ENCODE measurements around the gene L1TD1. TPM values are rescaled to one million over a fixed set of nuclear protein-coding genes. Genes with fewer than 3 reads are reported as not detected.
"Not testable (repeated sequence)": the region's sequence is repeated elsewhere in the genome, so short reads cannot be mapped to it uniquely, and the experiment has no call there.

Gene L1TD1
- total RNA-seq, 1 experiment from 2014 or later: not detected

DNA sequence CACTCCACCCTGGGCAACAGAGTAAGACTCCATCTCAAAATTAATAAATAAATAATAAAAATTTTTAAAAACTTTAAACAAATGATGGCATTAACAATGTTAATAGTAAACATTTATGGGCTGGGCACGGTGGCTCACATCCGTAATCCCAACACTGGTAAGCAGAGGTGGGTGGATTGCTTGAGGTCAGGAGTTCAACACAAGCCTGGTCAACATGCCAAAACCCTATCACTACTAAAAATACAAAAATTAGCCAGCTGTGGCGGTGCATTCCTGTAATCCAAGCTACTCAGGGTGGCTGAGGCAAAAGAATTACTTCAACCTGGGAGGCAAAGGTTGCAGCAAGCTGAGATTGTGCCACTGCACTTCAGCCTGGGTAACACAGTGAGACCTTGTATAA is 9.0 kb upstream of the L1TD1 start:
- Histone ChIP-seq H3K36me3 (no peaks in the 10 kb centered on the region), H3K27me3 (no peaks in the 10 kb centered on the region), H3K4me3 (no peak overlapping the region), H3K9me3 (no peaks in the 10 kb centered on the region)
- DNase-seq: no peak

DNA sequence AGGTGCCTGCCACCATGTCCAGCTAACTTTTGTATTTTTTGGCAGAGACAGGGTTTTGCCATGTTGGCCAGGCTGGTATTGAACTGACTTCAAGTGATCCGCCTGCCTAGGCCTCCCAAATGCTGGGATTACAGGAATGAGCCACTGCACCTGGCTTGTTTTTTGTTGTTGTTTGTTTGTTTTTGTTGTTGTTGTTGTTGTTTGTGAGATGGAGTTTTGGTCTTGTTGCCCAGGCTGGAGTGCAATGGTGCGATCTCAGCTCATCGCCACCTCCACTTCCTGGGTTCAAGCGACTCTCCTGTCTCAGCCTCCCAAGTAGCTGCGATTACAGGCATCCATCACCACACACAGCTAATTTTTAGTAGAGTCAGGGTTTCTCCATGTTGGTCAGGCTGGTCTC is 7.1 kb upstream of the L1TD1 start:
- H3K4me3 ChIP-seq: no peak overlapping the region
- no peak for DNase-seq
- H3K36me3 ChIP-seq: no peaks in the 10 kb centered on the region
- H3K27me3 ChIP-seq: no peaks in the 10 kb centered on the region
- no peaks in the 10 kb centered on the region for H3K9me3 ChIP-seq

DNA sequence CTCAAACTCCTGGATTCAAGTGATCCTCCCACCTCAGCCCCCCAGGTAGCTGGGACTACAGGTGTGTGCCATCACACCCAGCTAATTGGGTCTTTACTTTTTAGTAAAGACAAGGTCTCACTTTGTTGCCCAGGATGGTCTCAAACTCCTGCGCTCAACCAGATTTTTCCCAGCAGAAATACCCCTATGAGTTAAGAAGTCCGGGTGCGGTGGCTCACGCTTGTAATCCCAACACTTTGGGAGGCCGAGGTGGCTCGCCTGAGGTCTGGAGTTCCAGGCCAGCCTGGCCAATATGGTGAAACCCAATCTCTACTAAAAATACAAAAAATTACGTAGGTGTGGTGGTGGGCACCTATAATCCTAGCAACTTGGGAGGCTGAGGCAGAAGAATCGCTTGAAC is 6.5 kb upstream of the L1TD1 start:
- Histone ChIP-seq H3K36me3 (no peaks in the 10 kb centered on the region), H3K4me3 (no peak overlapping the region), H3K9me3 (no peaks in the 10 kb centered on the region), H3K27me3 (no peaks in the 10 kb centered on the region)
- no peak for DNase-seq

DNA sequence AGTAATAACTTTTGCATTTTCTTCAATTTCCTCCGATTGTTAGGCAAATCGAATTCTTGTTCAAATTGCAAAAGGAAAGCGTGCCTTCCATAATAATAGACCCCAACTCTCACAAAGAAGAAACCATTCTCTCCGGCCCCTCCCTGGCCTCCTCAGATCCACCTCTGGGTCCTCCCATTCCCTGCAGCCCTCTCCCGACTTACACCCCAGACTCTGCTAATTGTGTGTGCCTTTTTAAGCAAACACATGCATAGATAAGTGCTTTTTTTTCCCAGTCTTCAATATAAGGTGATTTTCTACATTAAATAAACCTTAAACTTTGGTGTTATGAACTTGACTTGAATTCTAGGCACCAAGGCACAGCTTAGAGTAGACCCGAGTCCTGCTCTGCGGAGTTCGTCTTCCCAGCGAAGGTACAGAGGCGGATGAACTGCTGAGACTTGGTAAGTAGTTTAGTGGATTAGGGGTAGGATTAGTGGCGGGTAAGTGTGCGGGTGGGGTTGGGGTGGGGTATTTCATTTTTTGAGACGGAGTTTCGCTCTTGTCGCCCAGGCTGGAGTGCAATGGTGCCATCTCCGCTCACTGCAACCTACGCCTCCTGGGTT is 1.5 kb downstream of the L1TD1 start:
- Histone ChIP-seq H3K36me3 (no peaks in the 10 kb centered on the region), H3K4me3 (no peak overlapping the region), H3K27me3 (no peaks in the 10 kb centered on the region), H3K9me3 (no peaks in the 10 kb centered on the region)
- DNase-seq: no peak

DNA sequence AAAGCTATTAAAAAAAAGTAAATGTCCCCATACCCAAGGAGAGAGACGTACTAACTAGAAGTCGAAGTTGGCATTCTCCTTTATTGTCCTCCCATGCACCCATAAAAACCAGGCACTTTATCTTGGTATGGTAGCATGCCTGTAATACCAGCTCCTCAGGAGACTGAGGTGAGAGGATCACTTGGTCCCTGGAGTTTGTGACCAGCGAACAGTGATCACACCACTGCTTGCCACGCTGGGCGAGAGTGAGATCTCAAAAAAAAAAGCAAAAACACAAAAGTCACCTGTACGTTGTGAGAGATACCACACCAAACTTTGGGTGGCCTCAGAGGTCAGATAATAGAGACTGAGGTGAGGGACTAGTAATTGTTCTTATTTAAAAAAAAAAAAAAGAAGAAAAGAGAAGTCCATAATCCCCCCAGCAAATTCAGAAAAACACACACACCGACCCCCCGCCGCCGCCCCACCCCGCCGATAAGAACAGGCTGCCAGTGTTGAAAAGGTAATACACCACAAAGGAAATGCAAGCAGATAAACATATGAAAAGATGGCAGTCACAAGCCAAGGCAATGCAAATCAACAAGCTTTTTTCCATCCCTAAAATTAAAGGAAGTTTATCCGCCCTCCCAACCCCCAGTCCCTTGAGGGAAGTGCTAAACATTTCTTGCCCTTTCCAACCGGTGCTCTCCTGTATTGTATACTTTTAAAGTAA is 3.6 kb downstream of the L1TD1 start:
- Histone ChIP-seq H3K27me3 (no peaks in the 10 kb centered on the region), H3K36me3 (no peaks in the 10 kb centered on the region), H3K9me3 (no peaks in the 10 kb centered on the region), H3K4me3 (no peak overlapping the region)
- no peak for DNase-seq

DNA sequence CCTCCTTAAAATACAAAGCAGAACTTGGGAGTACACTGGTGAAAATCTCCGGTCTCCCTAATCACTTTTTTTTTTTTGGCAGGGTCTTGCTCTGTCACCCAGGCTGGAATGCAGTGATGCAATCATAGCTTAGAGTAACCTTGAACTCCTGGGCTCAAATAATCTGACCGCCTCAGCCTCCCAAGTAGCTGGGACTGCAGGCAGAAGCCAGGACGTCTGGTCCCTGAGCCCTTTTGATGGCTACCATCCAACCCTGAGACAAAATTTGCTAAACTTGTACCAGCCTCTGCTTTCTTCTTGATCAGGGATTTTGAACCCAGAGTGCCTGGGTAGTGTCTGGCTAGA is 4.1 kb downstream of the L1TD1 start:
- Histone ChIP-seq H3K27me3 (no peaks in the 10 kb centered on the region), H3K4me3 (no peak overlapping the region), H3K36me3 (no peaks in the 10 kb centered on the region), H3K9me3 (no peaks in the 10 kb centered on the region)
- peak; percentile 22 for DNase-seq

DNA sequence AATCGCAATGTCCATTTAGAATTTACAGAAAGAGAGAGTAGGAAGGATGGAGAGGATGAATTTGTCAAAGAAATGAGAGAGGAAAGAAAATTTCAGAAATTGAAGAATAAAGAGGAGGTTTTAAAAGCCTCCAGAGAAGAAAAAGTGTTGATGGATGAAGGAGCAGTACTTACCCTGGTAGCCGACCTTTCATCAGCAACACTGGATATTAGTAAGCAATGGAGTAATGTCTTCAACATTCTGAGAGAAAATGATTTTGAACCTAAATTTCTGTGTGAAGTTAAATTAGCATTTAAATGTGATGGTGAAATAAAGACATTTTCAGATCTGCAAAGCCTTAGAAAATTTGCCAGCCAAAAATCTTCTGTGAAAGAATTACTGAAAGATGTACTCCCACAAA is 12.5 kb downstream of the L1TD1 start:
- Histone ChIP-seq H3K27me3 (no peaks in the 10 kb centered on the region), H3K36me3 (no peaks in the 10 kb centered on the region)
- DNase-seq: no peak

DNA sequence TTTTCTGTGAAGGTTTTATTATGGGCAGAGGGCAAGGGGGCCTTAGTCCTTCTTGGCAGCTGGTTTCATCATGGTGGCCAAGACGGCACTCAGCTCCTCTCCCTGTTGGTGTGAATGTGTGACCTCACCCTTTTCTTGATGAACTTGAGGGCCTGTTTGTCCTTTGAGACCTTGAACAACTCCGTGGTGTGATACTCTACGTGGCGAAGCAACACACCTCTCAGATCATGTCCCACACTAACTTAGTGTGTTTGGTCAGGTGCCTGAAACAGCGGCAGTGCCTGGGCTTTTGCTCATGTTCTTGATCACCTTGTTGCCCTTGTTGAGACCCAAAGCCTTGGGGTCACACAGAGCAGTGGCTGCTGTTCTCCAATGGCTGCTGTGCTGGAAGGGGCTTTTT is 13.4 kb downstream of the L1TD1 start:
- no peaks in the 10 kb centered on the region for H3K27me3 ChIP-seq
- no peaks in the 10 kb centered on the region for H3K36me3 ChIP-seq
- H3K9me3 ChIP-seq: peaks cover 7% of the 10 kb centered on the region
- no peak for DNase-seq
- no peak overlapping the region for H3K4me3 ChIP-seq

More for the DNA sequence above, 12.5 kb downstream of the L1TD1 start:
- Histone ChIP-seq H3K4me3 (no peak overlapping the region), H3K9me3 (peaks cover 7% of the 10 kb centered on the region)

DNA sequence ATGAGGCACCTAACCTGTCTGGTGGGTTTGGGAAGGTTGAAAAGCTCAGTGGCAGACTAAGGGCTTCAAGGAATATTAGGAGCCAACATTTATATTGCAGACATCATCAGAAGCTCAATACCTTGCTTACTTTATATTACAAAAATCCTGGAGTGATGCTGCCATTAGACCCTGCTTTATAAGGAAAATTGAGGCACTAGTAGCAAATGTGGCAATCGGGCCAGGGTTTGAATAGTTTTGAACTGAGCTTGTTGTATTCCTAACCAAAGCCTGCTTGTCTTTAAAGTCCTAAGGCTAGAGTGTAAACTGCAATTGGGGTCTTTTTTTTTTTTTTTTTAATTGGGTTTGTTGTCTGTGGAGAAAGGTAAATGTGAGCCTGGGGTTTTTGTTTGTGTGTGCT is 14.3 kb downstream of the L1TD1 start:
- no peaks in the 10 kb centered on the region for H3K36me3 ChIP-seq

DNA sequence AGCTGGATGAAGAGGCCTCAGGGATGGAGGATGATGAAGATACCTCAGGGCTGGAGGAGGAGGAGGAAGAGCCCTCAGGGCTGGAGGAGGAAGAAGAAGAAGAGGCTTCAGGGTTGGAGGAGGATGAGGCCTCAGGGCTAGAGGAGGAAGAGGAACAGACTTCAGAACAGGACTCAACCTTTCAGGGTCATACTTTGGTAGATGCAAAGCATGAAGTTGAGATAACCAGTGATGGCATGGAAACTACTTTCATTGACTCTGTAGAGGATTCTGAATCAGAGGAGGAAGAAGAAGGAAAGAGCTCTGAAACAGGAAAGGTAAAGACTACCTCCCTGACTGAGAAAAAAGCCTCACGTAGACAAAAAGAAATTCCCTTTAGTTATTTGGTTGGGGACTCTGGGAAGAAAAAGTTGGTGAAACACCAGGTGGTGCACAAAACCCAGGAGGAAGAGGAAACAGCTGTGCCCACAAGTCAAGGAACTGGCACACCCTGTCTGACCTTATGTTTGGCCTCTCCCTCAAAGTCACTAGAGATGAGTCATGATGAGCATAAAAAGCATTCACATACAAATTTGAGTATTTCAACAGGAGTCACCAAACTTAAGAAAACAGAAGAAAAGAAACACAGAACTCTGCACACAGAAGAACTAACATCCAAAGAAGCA is 15.4 kb downstream of the L1TD1 start:
- DNase-seq: peak; percentile 14
- H3K9me3 ChIP-seq: peaks cover 7% of the 10 kb centered on the region
- no peaks in the 10 kb centered on the region for H3K36me3 ChIP-seq
- no peak overlapping the region for H3K4me3 ChIP-seq
- no peaks in the 10 kb centered on the region for H3K27me3 ChIP-seq

More for the DNA sequence above, 14.3 kb downstream of the L1TD1 start:
- no peaks in the 10 kb centered on the region for H3K27me3 ChIP-seq
- H3K9me3 ChIP-seq: peaks cover 7% of the 10 kb centered on the region
- H3K4me3 ChIP-seq: no peak overlapping the region
- DNase-seq: no peak

DNA sequence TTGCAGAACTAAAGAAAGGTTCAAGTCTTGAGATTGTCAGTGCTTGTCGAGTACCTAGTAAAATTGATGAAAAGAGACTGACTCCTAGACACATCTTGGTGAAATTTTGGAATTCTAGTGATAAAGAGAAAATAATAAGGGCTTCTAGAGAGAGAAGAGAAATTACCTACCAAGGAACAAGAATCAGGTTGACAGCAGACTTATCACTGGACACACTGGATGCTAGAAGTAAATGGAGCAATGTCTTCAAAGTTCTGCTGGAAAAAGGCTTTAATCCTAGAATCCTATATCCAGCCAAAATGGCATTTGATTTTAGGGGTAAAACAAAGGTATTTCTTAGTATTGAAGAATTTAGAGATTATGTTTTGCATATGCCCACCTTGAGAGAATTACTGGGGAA is 16.3 kb downstream of the L1TD1 start:
- no peak for DNase-seq

DNA sequence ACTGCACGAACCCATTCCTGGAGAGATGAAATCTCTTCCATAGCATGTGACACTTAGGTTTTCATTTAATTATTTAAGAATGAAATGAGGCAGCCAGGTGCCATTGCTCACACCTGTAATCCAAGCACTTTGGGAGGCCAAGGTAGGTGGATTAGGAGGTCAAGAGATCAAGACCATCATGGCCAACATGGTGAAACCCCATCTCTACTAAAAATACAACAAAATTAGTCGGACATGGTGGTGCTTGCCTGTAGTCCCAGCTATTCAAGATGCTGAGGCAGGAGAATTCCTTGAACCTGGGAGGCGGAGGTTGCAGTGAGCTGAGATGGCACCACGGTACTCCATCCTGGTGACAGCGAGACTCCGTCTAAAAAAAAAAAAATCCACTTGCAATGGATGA is 17.8 kb downstream of the L1TD1 start:
- Histone ChIP-seq H3K9me3 (peaks cover 7% of the 10 kb centered on the region), H3K36me3 (no peaks in the 10 kb centered on the region), H3K4me3 (no peak overlapping the region), H3K27me3 (no peaks in the 10 kb centered on the region)
- DNase-seq: no peak

More for the DNA sequence above, 16.3 kb downstream of the L1TD1 start:
- Histone ChIP-seq H3K4me3 (no peak overlapping the region), H3K27me3 (no peaks in the 10 kb centered on the region), H3K36me3 (no peaks in the 10 kb centered on the region), H3K9me3 (peaks cover 7% of the 10 kb centered on the region)

DNA sequence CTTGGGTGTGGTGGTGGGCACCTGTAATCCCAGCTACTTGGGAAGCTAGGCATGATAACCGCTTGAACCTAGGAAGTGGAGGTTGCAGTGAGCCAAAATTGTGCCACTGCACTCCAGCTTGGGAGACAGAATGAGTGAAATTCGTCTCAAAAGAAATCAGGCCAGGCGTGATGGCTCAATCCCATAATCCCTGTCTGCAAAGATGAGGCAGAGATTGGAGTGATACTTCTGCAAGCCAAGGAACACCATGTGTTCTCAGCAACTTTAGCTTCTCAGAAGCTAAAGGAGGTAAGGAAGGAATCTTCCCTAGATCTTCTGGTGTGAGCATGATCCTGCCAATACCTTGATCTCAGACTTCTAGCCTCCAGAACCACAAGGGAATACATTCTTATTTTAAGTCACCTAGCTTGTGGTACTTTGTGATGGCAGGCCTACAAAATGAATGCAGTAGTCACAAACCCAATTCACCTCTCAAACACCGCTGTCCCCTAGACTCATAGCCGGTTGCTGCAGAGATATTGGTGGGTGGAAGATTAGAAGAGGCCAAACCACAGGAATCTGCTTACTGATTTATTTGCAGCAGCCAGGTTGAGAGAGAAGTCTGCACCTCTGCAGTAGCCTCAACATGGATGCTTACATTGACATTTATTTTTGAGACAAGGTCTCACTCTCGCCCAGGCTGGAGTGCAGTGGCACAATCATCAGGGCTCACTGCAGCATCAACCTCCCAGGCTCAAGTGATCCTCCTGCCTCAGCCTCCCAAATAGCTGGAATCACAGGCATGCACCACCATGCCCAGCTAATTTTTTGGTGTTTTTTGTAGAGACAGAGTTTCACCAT is 18.6 kb downstream of the L1TD1 start:
- no peak for DNase-seq
- H3K27me3 ChIP-seq: no peaks in the 10 kb centered on the region
- no peak overlapping the region for H3K4me3 ChIP-seq
- no peaks in the 10 kb centered on the region for H3K36me3 ChIP-seq
- H3K9me3 ChIP-seq: peaks cover 7% of the 10 kb centered on the region

DNA sequence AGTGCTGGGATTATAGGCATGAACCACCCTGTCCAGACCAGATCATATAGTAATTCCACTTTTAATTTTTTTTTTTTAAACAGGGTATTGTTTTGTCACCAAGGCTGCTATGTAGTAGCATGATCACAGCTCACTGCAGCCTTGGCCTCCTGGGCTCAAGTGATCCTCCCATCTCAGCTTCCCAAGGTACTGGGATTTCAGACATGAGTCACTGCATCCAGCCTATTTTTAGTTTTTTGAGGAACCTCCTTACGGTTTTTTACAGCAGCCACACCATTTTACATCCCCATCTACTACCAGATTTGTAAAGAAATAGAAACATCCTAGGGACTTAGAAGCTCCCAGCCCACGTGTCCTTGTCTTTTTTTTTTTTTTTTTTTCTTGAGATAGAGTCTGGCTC is 24.0 kb downstream of the L1TD1 start:
- no peaks in the 10 kb centered on the region for H3K27me3 ChIP-seq
- H3K36me3 ChIP-seq: no peaks in the 10 kb centered on the region
- H3K9me3 ChIP-seq: no peaks in the 10 kb centered on the region
- H3K4me3 ChIP-seq: no peak overlapping the region
- DNase-seq: no peak

DNA sequence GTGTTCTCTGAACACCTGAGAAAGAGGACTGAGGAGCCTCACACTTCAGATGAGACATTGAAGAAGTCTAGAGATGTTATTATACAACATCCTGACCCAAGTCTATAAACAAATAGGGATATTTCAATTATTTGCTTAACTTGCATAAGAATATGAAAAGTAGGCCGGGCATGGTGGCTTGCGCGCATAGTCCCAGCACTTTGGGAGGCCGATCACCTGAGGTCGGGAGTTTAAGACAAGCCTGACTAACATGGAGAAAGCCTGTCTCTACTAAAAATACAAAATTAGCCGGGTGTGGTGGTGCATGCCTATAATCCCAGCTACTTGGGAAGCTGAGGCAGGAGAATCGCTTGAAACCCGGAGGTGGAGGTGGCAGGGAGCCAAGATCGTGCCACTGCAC is 25.8 kb downstream of the L1TD1 start:
- not testable (repeated sequence) for DNase-seq, H3K9me3 ChIP-seq, H3K4me3 ChIP-seq, H3K27me3 ChIP-seq, H3K36me3 ChIP-seq

DNA sequence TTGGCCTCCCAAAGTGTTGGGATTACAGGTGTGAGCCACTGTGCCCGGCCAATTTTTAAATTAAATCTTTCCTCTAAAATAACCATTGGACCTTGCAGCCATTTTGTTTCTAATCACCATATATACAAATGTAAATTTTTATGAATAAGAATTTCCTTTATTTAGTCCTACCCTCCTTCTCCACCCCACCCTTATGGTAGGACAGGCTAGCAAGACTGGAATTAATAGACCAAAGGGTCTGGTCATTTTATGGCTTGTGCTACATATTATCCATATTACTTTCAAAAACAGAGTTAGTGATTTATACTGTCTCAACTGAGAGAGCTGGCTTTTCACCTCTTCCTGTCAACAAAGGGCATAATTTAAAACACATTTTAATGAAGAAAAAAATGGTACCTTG is 26.5 kb downstream of the L1TD1 start:
- no peaks in the 10 kb centered on the region for H3K9me3 ChIP-seq
- no peak overlapping the region for H3K4me3 ChIP-seq
- DNase-seq: no peak
- H3K36me3 ChIP-seq: no peaks in the 10 kb centered on the region
- H3K27me3 ChIP-seq: no peaks in the 10 kb centered on the region

DNA sequence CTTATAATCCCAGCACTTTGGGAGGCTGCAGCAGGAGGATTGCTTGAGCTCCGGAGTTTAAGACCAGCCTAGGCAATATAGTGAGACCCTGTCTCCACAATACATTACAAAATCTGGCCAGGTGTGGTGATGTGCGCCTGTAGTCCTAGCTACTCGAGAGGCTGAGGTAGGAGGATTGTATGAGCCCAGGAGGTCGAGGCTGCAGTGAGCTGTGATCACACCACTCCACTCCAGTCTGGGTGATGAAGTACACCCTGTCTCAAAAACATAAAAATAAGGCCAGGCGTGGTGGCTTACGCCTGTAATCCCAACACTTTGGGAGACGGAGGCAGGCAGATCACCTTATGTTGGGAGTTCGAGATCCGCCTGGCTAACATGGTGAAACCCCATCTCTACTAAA is 27.7 kb downstream of the L1TD1 start:
- Histone ChIP-seq H3K9me3 (no peaks in the 10 kb centered on the region), H3K36me3 (no peaks in the 10 kb centered on the region), H3K4me3 (no peak overlapping the region), H3K27me3 (no peaks in the 10 kb centered on the region)
- DNase-seq: no peak

Measured in MG63 (cell line).